K562 (cell line): ENCODE measurements around the gene NAPA. TPM values are rescaled to one million over a fixed set of nuclear protein-coding genes. Genes with fewer than 3 reads are reported as not detected.

Source experiments
- ATAC-seq: fragments of 200-7000 bp; cut with Tn5 transposase; 3 replicates; pipeline ENCODE4 v1.9.1; 2020; ENCODE audit warnings: moderate library complexity
- BruUV-seq: library from RNA; stranded (reverse); fragments of 400-500 nt; replicated peaks from 2 replicates; lab custom pipeline; 2021; lab: Mats Ljungman, UMichigan
- CTCF ChIA-PET: fragments of 300-600 bp; formaldehyde crosslinking; extraction: SDS; loops from one replicate; lab custom pipeline; 2021; ENCODE audit warnings: low intra/inter-chr PET ratio; lab: Yijun Ruan, JAX
- POLR2A ChIA-PET: fragments of 300-600, 350-650 bp; sonication (Branson Sonifier 250); formaldehyde crosslinking; extraction: SDS; loops from one replicate; lab custom pipeline; 2021; ENCODE audit warnings: antibody characterized with exemption, inconsistent platforms; lab: Yijun Ruan, JAX
- DNase-seq, 4 experiments: peaks; one replicate each; pipeline versions ENCODE4 v3.0.0 to v3.0.0-alpha.2; 2011 to 2018; ENCODE audit warnings: low spot score in 3 of 4, mixed read lengths in 3 of 4; ENCODE audit errors: extremely low read depth in 1 of 4
- FAIRE-seq: peaks from 2 replicates; lab custom pipeline; 2011; peaks lifted over from hg19 to GRCh38; lab: Jason Lieb, UNC
- H2AFZ ChIP-seq: 2 replicates; pipeline ENCODE4 v1.6.0; 2011; ENCODE audit warnings: low read depth, low read length, control low read depth, inconsistent platforms
- H3K27ac ChIP-seq: fragments of 200-600 bp; 3 replicates; pipeline ENCODE4 v1.8.0; 2011; ENCODE audit warnings: low read depth, mild to moderate bottlenecking, control low read depth, inconsistent platforms, low read length, moderate library complexity, mixed read lengths; ENCODE audit errors: extremely low read depth
- H3K27me3 ChIP-seq, 2 experiments: fragments of 300-600 bp in 1 of 2; 2 replicates in 1 of 2; 3 replicates in 1 of 2; pipeline versions ENCODE4 v1.6.0 to v1.8.0; 2011; ENCODE audit warnings: inconsistent platforms in 2 of 2, low read length in 2 of 2, mild to moderate bottlenecking in 1 of 2, mixed read lengths in 1 of 2, moderate library complexity in 1 of 2; ENCODE audit not compliant: control insufficient read depth in 2 of 2, insufficient read depth in 2 of 2
- H3K36me3 ChIP-seq: fragments of 300-600 bp; 3 replicates; pipeline ENCODE4 v1.8.0; 2011; ENCODE audit warnings: mild to moderate bottlenecking, low read length, inconsistent platforms; ENCODE audit not compliant: control insufficient read depth, insufficient read depth
- H3K4me1 ChIP-seq, 2 experiments: fragments of 200-600 bp in 1 of 2; replicated peaks in 1 of 2; 2 replicates in 1 of 2; 3 replicates in 1 of 2; pipeline versions ENCODE4 v1.5.1 to v1.8.0; 2011; ENCODE audit warnings: inconsistent platforms in 2 of 2, low read length in 2 of 2, mild to moderate bottlenecking in 1 of 2, mixed read lengths in 1 of 2, moderate library complexity in 1 of 2; ENCODE audit not compliant: control insufficient read depth in 2 of 2, insufficient read depth in 2 of 2
- H3K4me2 ChIP-seq: 2 replicates; pipeline ENCODE4 v1.6.1; 2011; ENCODE audit warnings: low read length, control low read depth, inconsistent platforms, mixed read lengths; ENCODE audit not compliant: insufficient read depth
- H3K4me3 ChIP-seq: fragments of 200-600 bp; sonication (generic), shearing (Covaris generic); 2 replicates; pipeline ENCODE4 v1.5.1; 2016; ENCODE audit warnings: control low read depth, inconsistent platforms
- H3K79me2 ChIP-seq: fragments of 200-600 bp; 3 replicates; pipeline ENCODE4 v1.8.0; 2011; ENCODE audit warnings: low read length, inconsistent platforms; ENCODE audit not compliant: control insufficient read depth, insufficient read depth
- H3K9ac ChIP-seq, 2 experiments: 2 replicates each; pipeline versions ENCODE4 v1.6.0 to v1.6.1; 2011; ENCODE audit warnings: low read depth in 2 of 2, low read length in 2 of 2, control low read depth in 1 of 2, inconsistent platforms in 1 of 2, mild to moderate bottlenecking in 1 of 2, mixed read lengths in 1 of 2; ENCODE audit not compliant: insufficient read depth in 1 of 2
- H3K9me1 ChIP-seq: one replicate; pipeline ENCODE4 v1.6.0; 2011; ENCODE audit warnings: inconsistent platforms, mild to moderate bottlenecking, low read length, moderate library complexity; ENCODE audit not compliant: control insufficient read depth, insufficient read depth
- H3K9me3 ChIP-seq: replicated peaks from 2 replicates; pipeline ENCODE4 v1.5.1; 2011; ENCODE audit warnings: low read depth, low read length, inconsistent platforms; ENCODE audit not compliant: control insufficient read depth, insufficient read depth
- H4K20me1 ChIP-seq: replicated peaks from 2 replicates; pipeline ENCODE4 v1.6.1; 2011; ENCODE audit warnings: low read length, inconsistent platforms, mixed read lengths; ENCODE audit not compliant: control insufficient read depth, insufficient read depth
- BACH1 ChIP-seq: fragments of 200-800 bp; sonication (Bioruptor generic); IDR thresholded peaks from 2 replicates; pipeline ENCODE4 v1.6.1; 2016; ENCODE audit warnings: missing genetic modification characterization, missing compliant biosample characterization
- ETV1 ChIP-seq: fragments of 450-650 bp; conservative IDR thresholded peaks from 2 replicates; pipeline ENCODE4 v1.6.1; 2016; ENCODE audit warnings: missing genetic modification characterization, control low read depth, low read depth, missing compliant biosample characterization
- L3MBTL2 ChIP-seq: fragments of 450-650 bp; IDR thresholded peaks from 2 replicates; pipeline ENCODE4 v1.6.1; 2016; ENCODE audit warnings: mild to moderate bottlenecking, moderate library complexity
- MAZ ChIP-seq, 2 experiments: fragments of 450-650 bp in 1 of 2; sonication (generic) in 1 of 2; formaldehyde crosslinking; IDR thresholded peaks in 1 of 2; conservative IDR thresholded peaks in 1 of 2; 2 replicates each; pipeline versions ENCODE4 v1.4.0 to v1.5.0; 2020; ENCODE audit warnings: mild to moderate bottlenecking in 1 of 2, missing genetic modification reagents in 1 of 2
- ZNF644 ChIP-seq: fragments of 200-800 bp; sonication (Bioruptor generic); IDR thresholded peaks from 2 replicates; pipeline ENCODE4 v1.6.1; 2016; ENCODE audit warnings: low read depth, missing genetic modification characterization, missing compliant biosample characterization
- WGBS: fragments of 100-300 bp; shearing (Covaris generic); methylation state at CpG from one replicate; pipeline ENCODE4 v1.1.6; 2016; ENCODE audit warnings: low coverage, mixed read lengths; ENCODE audit not compliant: insufficient coverage; ENCODE audit errors: missing lambda C conversion rate; 5-methylcytosine and 5-hydroxymethylcytosine counted together
- in situ Hi-C: fragments of 300-500 bp; cut with MboI; formaldehyde crosslinking; loops from 4 replicates; pipeline ENCODE4 v1.15.0; 2018; ENCODE audit warnings: inconsistent platforms, mixed read lengths
- intact Hi-C: fragments of 100-400 bp; cut with micrococcal nuclease; formaldehyde crosslinking; loops from 2 replicates; pipeline ENCODE4 v1.14.2; 2022
- polyA plus RNA-seq, 8 experiments: library from polyadenylated mRNA; depleted of rRNA in 4 of 8; stranded (reverse) in 5 of 8; unstranded in 3 of 8; fragments of >200 nt; fragmentation: Nextera tagmentation in 2 of 8; fragmentation: Illumina TruSeq in 1 of 8; extraction: Ambion mirVana in 2 of 8; extraction: Trizol in 1 of 8; gene quantifications; 2 replicates each; pipeline versions ENCODE4 v1.2.1 to v1.2.3, GENCODE V29; 2011 to 2014; ENCODE audit warnings: inconsistent platforms in 1 of 8, missing spikeins in 1 of 8
- total RNA-seq, 7 experiments: library from RNA; depleted of rRNA in 6 of 7; stranded (reverse); fragments of >200 nt in 6 of 7; fragmentation: Illumina TruSeq in 2 of 7; extraction: Trizol in 2 of 7; gene quantifications; 2 replicates each; pipeline versions ENCODE4 v1.2.1 to v1.2.3, GENCODE V29; 2011 to 2021; ENCODE audit warnings: low replicate concordance in 1 of 7
- TF ChIP-seq, protein P1 (sequence below), 2 experiments: fragments of 450-650 bp in 1 of 2; sonication (generic) in 1 of 2; formaldehyde crosslinking in 1 of 2; IDR thresholded peaks in 1 of 2; conservative IDR thresholded peaks in 1 of 2; 2 replicates each; pipeline versions ENCODE4 v1.6.1 to v1.8.1; 2016 to 2023; ENCODE audit warnings: mild to moderate bottlenecking in 2 of 2, moderate library complexity in 2 of 2, inconsistent platforms in 1 of 2, missing genetic modification reagents in 1 of 2
- TF ChIP-seq, protein P2 (sequence below): fragments of 450-650 bp; formaldehyde crosslinking; IDR thresholded peaks from 2 replicates; pipeline ENCODE4 v1.4.0; 2020; ENCODE audit warnings: mild to moderate bottlenecking

Gene NAPA
- total and polyA plus RNA-seq, 9 of the 15 experiments (the other 6 are each of a cell fraction or from before 2014, with no cell fraction given) = 5.4 to 98.6 (median 77.5) TPM

DNA sequence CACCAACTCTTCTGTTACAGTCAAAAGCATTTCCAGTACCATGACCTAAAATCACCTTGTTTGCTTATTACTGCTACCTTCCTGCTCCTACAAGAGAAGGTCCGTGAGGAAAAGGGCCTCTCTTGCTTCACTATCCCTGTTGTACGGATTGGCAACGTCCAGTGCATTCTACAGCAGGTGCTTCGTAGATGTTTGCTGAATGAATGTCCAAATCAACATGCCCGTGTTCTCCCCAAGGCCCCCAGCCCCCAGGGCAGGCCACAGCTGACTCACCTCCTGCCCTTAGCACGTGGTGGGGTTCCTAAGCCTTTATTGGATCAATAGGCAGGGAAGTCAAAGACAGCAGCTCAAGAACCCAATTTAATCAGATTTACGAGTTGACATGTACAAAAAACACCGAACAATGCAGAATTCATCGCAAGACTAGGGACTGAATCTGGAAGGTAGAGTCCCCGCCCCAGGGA is 5.5 kb upstream of the NAPA start:
- Histone ChIP-seq H3K9ac (peak overlapping the region in 1 of 2 experiments; percentile 50; a peak in 1 of 4 replicates), H3K27me3 (peaks cover 0 to 7% of the 10 kb centered on the region in 2 experiments; a peak in 1 of 5 replicates), H3K79me2 (no peaks in the 10 kb centered on the region), H3K36me3 (no peaks in the 10 kb centered on the region), H2AFZ (peak overlapping the region; percentile 65), H4K20me1 (no peaks in the 10 kb centered on the region), H3K9me1 (no peaks in the 10 kb centered on the region), H3K4me1 (peaks cover 9 to 19% of the 10 kb centered on the region in 2 experiments; a peak in 3 of 5 replicates), H3K27ac (no peak overlapping the region), H3K4me3 (no peak overlapping the region), H3K4me2 (no peak overlapping the region), H3K9me3 (no peaks in the 10 kb centered on the region)
- WGBS = 36% methylated on average over 10 of the region's 10 CpGs
- intact Hi-C loops (no loop called here), in situ Hi-C loops (no loop called here)
- POLR2A ChIA-PET = interaction anchor here (1.1 to 1.7 kb wide), 2 partner anchors 10 to 11 kb away, joined by 3 to 6 read pairs; no protein-coding TSS in a partner anchor
- peak; percentile 33; the same call in 2 of the 3 replicates for ATAC-seq
- BruUV-seq = no TSS peak
- peak in 2 of 4 experiments; percentile 13 to 14 for DNase-seq
- CTCF ChIA-PET = no interaction called here
- no peak for FAIRE-seq
- no peak for TF ChIP-seq MAZ (CRISPR knock-in tag; conservative IDR thresholded peaks at IDR 0.05 in 1 of 2, IDR thresholded peaks at IDR 0.05 in 1 of 2)
- TF ChIP-seq BACH1 (tag) = no peak
- TF ChIP-seq, protein P1, sequence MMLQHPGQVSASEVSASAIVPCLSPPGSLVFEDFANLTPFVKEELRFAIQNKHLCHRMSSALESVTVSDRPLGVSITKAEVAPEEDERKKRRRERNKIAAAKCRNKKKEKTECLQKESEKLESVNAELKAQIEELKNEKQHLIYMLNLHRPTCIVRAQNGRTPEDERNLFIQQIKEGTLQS (IDR thresholded peaks at IDR 0.05) = peak; percentile 44
- TF ChIP-seq, protein P1 (CRISPR knock-in tag; conservative IDR thresholded peaks at IDR 0.05) = no peak
- TF ChIP-seq, protein P2, sequence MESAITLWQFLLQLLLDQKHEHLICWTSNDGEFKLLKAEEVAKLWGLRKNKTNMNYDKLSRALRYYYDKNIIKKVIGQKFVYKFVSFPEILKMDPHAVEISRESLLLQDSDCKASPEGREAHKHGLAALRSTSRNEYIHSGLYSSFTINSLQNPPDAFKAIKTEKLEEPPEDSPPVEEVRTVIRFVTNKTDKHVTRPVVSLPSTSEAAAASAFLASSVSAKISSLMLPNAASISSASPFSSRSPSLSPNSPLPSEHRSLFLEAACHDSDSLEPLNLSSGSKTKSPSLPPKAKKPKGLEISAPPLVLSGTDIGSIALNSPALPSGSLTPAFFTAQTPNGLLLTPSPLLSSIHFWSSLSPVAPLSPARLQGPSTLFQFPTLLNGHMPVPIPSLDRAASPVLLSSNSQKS (CRISPR knock-in tag) = no peak
- TF ChIP-seq ZNF644 (tag) = no peak
- TF ChIP-seq L3MBTL2 = no peak
- 0 out of 2 replicates have a peak, but pooled peaks have one; percentile 8 for TF ChIP-seq ETV1
